Muscle layer of duodenum (tissue), 2 donors: ENCODE data around the gene CNPY3.

Experiments used
- H3K27ac ChIP-seq: one replicate; pipeline ENCODE4 v1.7.0; 2013; ENCODE audit warnings: mild to moderate bottlenecking, low read length
- H3K27me3 ChIP-seq: one replicate; pipeline ENCODE4 v1.7.0; 2013; ENCODE audit warnings: low read depth, mild to moderate bottlenecking, control low read depth, low read length
- H3K36me3 ChIP-seq, 2 donors: one replicate each; pipeline ENCODE4 v1.7.0; 2013; ENCODE audit warnings: low read length in 2 of 2, control low read depth in 1 of 2, mild to moderate bottlenecking in 1 of 2; ENCODE audit not compliant: insufficient read depth in 2 of 2, control insufficient read depth in 1 of 2
- H3K4me1 ChIP-seq, 2 donors: one replicate each; pipeline ENCODE4 v1.7.0; 2013; ENCODE audit warnings: low read length in 2 of 2, mild to moderate bottlenecking in 2 of 2, control low read depth in 1 of 2, moderate library complexity in 1 of 2; ENCODE audit not compliant: insufficient read depth in 2 of 2, control insufficient read depth in 1 of 2
- H3K4me3 ChIP-seq, 2 donors: one replicate each; pipeline ENCODE4 v1.7.0; 2013; ENCODE audit warnings: low read length in 2 of 2, low read depth in 1 of 2, mild to moderate bottlenecking in 1 of 2
- H3K9me3 ChIP-seq, 2 donors: one replicate each; pipeline ENCODE4 v1.7.0; 2013; ENCODE audit warnings: low read length in 2 of 2, control low read depth in 1 of 2, mild to moderate bottlenecking in 1 of 2; ENCODE audit not compliant: control insufficient read depth in 1 of 2
- donor health status: healthy.

The CNPY3 gene

GRCh38 chr6:42962096-42962495, 32.8 kb downstream of the CNPY3 start:
- no peak overlapping the region for H3K4me3 ChIP-seq
- H3K27me3 ChIP-seq: no peaks in the 10 kb centered on the region
- peaks cover 4 to 15% of the 10 kb centered on the region in 2 donors for H3K4me1 ChIP-seq
- no peak overlapping the region for H3K27ac ChIP-seq
- H3K9me3 ChIP-seq: no peaks in the 10 kb centered on the region
- peaks cover 7 to 39% of the 10 kb centered on the region in 2 donors for H3K36me3 ChIP-seq

- H3K9me3 ChIP-seq: no peaks in the 10 kb centered on the region
- H3K36me3 ChIP-seq: peaks cover 13 to 44% of the 10 kb centered on the region in 2 donors
- H3K27me3 ChIP-seq: no peaks in the 10 kb centered on the region
- no peak overlapping the region for H3K27ac ChIP-seq
- peaks cover 4 to 15% of the 10 kb centered on the region in 2 donors for H3K4me1 ChIP-seq
- H3K4me3 ChIP-seq: no peak overlapping the region
These were observed 33.4 kb downstream of the CNPY3 start for GRCh38 chr6:42962502-42963178.

GRCh38 chr6:42963179-42963854, 34.0 kb downstream of the CNPY3 start:
- H3K9me3 ChIP-seq: no peaks in the 10 kb centered on the region
- H3K27ac ChIP-seq: no peak overlapping the region
- peaks cover 4 to 15% of the 10 kb centered on the region in 2 donors for H3K4me1 ChIP-seq
- no peak overlapping the region for H3K4me3 ChIP-seq
- H3K27me3 ChIP-seq: no peaks in the 10 kb centered on the region
- H3K36me3 ChIP-seq: peaks cover 13 to 49% of the 10 kb centered on the region in 2 donors

GRCh38 chr6:42963855-42964605, 34.8 kb downstream of the CNPY3 start:
- no peaks in the 10 kb centered on the region for H3K9me3 ChIP-seq
- H3K27ac ChIP-seq: no peak overlapping the region
- H3K4me1 ChIP-seq: peaks cover 4 to 15% of the 10 kb centered on the region in 2 donors
- peaks cover 13 to 56% of the 10 kb centered on the region in 2 donors for H3K36me3 ChIP-seq
- no peak overlapping the region for H3K4me3 ChIP-seq
- H3K27me3 ChIP-seq: no peaks in the 10 kb centered on the region

GRCh38 chr6:42966571-42966970, 37.3 kb downstream of the CNPY3 start:
- H3K27me3 ChIP-seq: no peaks in the 10 kb centered on the region
- no peaks in the 10 kb centered on the region for H3K4me1 ChIP-seq
- H3K9me3 ChIP-seq: no peaks in the 10 kb centered on the region
- H3K4me3 ChIP-seq: no peak overlapping the region
- no peak overlapping the region for H3K27ac ChIP-seq
- peaks cover 18 to 69% of the 10 kb centered on the region in 2 donors for H3K36me3 ChIP-seq

GRCh38 chr6:42967228-42967627, 37.9 kb downstream of the CNPY3 start:
- no peaks in the 10 kb centered on the region for H3K9me3 ChIP-seq
- no peak overlapping the region for H3K4me3 ChIP-seq
- peaks cover 18 to 68% of the 10 kb centered on the region in 2 donors for H3K36me3 ChIP-seq
- H3K27me3 ChIP-seq: no peaks in the 10 kb centered on the region
- no peaks in the 10 kb centered on the region for H3K4me1 ChIP-seq
- H3K27ac ChIP-seq: no peak overlapping the region

- Histone ChIP-seq H3K27ac (no peak overlapping the region), H3K4me3 (no peak overlapping the region), H3K4me1 (no peaks in the 10 kb centered on the region), H3K36me3 (peaks cover 18 to 61% of the 10 kb centered on the region in 2 donors), H3K9me3 (no peaks in the 10 kb centered on the region), H3K27me3 (no peaks in the 10 kb centered on the region)
These were observed 38.9 kb downstream of the CNPY3 start for GRCh38 chr6:42968126-42968701.

GRCh38 chr6:42968783-42969182, 39.5 kb downstream of the CNPY3 start:
- Histone ChIP-seq H3K4me1 (no peaks in the 10 kb centered on the region), H3K27me3 (no peaks in the 10 kb centered on the region), H3K9me3 (no peaks in the 10 kb centered on the region), H3K4me3 (no peak overlapping the region), H3K36me3 (peaks cover 18 to 66% of the 10 kb centered on the region in 2 donors), H3K27ac (no peak overlapping the region)

GRCh38 chr6:42969431-42969830, 40.2 kb downstream of the CNPY3 start:
- peaks cover 17 to 64% of the 10 kb centered on the region in 2 donors for H3K36me3 ChIP-seq
- no peak overlapping the region for H3K27ac ChIP-seq
- no peaks in the 10 kb centered on the region for H3K4me1 ChIP-seq
- no peaks in the 10 kb centered on the region for H3K27me3 ChIP-seq
- H3K4me3 ChIP-seq: no peak overlapping the region
- H3K9me3 ChIP-seq: no peaks in the 10 kb centered on the region

- no peak overlapping the region for H3K27ac ChIP-seq
- no peak overlapping the region for H3K4me3 ChIP-seq
- H3K27me3 ChIP-seq: no peaks in the 10 kb centered on the region
- H3K4me1 ChIP-seq: no peaks in the 10 kb centered on the region
- H3K9me3 ChIP-seq: no peaks in the 10 kb centered on the region
- H3K36me3 ChIP-seq: peaks cover 12 to 59% of the 10 kb centered on the region in 2 donors
These were observed 40.7 kb downstream of the CNPY3 start for GRCh38 chr6:42969934-42970333.
